DOHH2 (cell line): ENCODE results near the gene SDHA.

Source experiments
- EZH2phosphoT487 ChIP-seq: fragments of 200-600 bp; sonication (generic); IDR thresholded peaks from 2 replicates; pipeline ENCODE4 v1.6.1; 2017; ENCODE audit warnings: borderline replicate concordance, mild to moderate bottlenecking, antibody characterized with exemption, low read length, moderate library complexity, mixed read lengths
- TF ChIP-seq, protein P1 (sequence below): fragments of 200-600 bp; sonication (generic); IDR thresholded peaks from one replicate; pipeline ENCODE4 v1.5.1; 2014; ENCODE audit warnings: antibody characterized with exemption, mild to moderate bottlenecking, low read depth, low read length; ENCODE audit not compliant: poor library complexity, severe bottlenecking

DNA sequence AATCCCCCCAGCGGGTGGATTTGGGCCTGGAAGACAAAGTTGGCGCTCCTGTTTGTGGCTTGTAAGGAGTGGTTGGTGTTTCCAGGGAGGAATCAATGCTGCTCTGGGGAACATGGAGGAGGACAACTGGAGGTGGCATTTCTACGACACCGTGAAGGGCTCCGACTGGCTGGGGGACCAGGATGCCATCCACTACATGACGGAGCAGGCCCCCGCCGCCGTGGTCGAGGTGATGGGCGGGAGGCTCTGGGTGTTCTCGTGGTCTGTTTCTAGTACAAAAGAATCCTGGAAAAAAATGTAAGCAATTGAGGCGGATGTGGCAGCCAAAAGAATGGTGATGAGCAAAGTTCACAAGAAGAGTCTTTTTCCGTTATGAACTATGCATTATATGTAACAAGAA lies 7.2 kb downstream of the SDHA start:
- TF ChIP-seq, protein P1, sequence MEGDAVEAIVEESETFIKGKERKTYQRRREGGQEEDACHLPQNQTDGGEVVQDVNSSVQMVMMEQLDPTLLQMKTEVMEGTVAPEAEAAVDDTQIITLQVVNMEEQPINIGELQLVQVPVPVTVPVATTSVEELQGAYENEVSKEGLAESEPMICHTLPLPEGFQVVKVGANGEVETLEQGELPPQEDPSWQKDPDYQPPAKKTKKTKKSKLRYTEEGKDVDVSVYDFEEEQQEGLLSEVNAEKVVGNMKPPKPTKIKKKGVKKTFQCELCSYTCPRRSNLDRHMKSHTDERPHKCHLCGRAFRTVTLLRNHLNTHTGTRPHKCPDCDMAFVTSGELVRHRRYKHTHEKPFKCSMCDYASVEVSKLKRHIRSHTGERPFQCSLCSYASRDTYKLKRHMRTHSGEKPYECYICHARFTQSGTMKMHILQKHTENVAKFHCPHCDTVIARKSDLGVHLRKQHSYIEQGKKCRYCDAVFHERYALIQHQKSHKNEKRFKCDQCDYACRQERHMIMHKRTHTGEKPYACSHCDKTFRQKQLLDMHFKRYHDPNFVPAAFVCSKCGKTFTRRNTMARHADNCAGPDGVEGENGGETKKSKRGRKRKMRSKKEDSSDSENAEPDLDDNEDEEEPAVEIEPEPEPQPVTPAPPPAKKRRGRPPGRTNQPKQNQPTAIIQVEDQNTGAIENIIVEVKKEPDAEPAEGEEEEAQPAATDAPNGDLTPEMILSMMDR = no peak
- no peak for TF ChIP-seq EZH2phosphoT487
